Progenitor cell of endocrine pancreas (in vitro differentiated cells): ENCODE measurements around the gene EEIG1. TPM values are rescaled to one million over a fixed set of nuclear protein-coding genes. Genes with fewer than 3 reads are reported as not detected.

Source experiments
- DNase-seq: peaks from one replicate; pipeline ENCODE4 v3.0.0; 2021; ENCODE audit warnings: low spot score; ENCODE audit not compliant: unreplicated experiment
- H3K27ac Mint-ChIP-seq: 2 replicates; pipeline ENCODE4 v1.8.0; 2021; ENCODE audit warnings: mild to moderate bottlenecking, moderate library complexity, mixed read lengths
- H3K27me3 Mint-ChIP-seq: 2 replicates; pipeline ENCODE4 v1.8.0; 2021; ENCODE audit warnings: mixed read lengths
- H3K36me3 Mint-ChIP-seq: 2 replicates; pipeline ENCODE4 v1.8.0; 2022; ENCODE audit warnings: mixed read lengths; ENCODE audit not compliant: insufficient read depth
- H3K4me1 Mint-ChIP-seq: 2 replicates; pipeline ENCODE4 v1.8.0; 2021; ENCODE audit warnings: low read depth, mixed read lengths
- H3K4me3 Mint-ChIP-seq: 2 replicates; pipeline ENCODE4 v1.8.0; 2021; ENCODE audit warnings: low read depth, mild to moderate bottlenecking, moderate library complexity, mixed read lengths
- H3K9me3 Mint-ChIP-seq: 2 replicates; pipeline ENCODE4 v1.8.0; 2021; ENCODE audit warnings: low read depth, mixed read lengths
- total RNA-seq: library from RNA; stranded (reverse); gene quantifications from 2 replicates; pipeline ENCODE4 v1.2.1, GENCODE V29; 2021
- TF ChIP-seq, protein P1 (sequence below): fragments of 200-600 bp; sonication (generic); IDR thresholded peaks from one replicate; pipeline ENCODE4 v1.5.0; 2021; ENCODE audit warnings: antibody characterized with exemption, mild to moderate bottlenecking; ENCODE audit not compliant: unreplicated experiment

Gene EEIG1
- total RNA-seq, 1 donor from 2014 or later: 48.2 TPM

DNA sequence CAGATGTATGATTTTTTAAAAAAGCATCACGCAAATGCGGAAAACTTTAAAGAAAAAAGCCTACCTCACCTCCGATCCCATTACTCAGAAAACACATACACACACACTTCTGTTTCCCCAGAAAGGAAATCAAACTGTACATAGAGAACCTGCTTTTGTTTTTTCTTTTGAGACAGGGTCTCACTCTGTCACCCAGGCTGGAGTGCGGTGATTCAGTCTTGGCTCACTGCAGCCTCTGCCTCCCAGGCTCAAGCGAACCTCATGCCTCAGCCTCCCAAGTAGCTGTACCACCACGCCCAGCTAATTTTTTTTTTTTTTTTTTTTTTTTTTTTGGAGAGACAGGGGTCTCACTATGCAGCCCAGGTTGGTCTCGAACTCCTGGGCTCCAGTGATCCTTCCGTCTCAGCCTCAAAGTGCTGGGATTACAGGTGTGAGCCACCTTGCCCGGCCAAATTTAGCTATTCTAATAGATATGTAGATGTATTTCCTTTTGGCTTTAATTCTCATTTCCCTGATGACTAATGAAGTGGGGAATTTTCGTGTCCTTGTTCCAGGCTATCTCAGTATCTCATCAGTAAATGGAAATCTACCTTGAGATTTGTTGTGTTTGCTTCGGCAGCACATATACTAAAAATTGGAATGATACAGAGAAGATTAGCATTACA, 25.7 kb upstream of the EEIG1 start:
- Mint-ChIP-seq H3K27ac (no peak overlapping the region), H3K4me3 (no peak overlapping the region), H3K36me3 (no peaks in the 10 kb centered on the region), H3K4me1 (peaks cover 4% of the 10 kb centered on the region), H3K9me3 (peaks cover 4% of the 10 kb centered on the region), H3K27me3 (no peaks in the 10 kb centered on the region)
- DNase-seq: no peak
- TF ChIP-seq, protein P1, sequence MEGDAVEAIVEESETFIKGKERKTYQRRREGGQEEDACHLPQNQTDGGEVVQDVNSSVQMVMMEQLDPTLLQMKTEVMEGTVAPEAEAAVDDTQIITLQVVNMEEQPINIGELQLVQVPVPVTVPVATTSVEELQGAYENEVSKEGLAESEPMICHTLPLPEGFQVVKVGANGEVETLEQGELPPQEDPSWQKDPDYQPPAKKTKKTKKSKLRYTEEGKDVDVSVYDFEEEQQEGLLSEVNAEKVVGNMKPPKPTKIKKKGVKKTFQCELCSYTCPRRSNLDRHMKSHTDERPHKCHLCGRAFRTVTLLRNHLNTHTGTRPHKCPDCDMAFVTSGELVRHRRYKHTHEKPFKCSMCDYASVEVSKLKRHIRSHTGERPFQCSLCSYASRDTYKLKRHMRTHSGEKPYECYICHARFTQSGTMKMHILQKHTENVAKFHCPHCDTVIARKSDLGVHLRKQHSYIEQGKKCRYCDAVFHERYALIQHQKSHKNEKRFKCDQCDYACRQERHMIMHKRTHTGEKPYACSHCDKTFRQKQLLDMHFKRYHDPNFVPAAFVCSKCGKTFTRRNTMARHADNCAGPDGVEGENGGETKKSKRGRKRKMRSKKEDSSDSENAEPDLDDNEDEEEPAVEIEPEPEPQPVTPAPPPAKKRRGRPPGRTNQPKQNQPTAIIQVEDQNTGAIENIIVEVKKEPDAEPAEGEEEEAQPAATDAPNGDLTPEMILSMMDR: no peak

DNA sequence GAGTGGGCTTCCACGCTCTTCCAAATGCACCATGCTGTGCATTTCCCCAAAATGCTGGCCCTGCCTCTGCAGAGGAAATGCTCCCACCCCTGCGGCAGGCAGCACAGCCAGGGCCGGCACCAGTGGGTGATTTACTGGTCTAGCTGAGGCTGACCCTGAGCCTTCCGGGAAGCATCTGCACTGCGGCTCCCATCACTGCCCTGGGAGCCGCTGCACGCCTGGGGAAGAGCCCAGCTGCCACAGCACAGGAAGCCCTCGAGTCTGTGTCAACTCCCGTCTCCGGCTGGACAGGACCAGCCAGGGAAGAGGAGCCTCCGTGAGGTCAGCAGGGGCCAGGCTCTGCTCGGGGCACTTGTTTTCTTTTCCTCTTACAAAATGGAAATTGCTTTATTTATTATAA, 25.1 kb upstream of the EEIG1 start:
- H3K27me3 Mint-ChIP-seq: no peaks in the 10 kb centered on the region
- TF ChIP-seq, protein P1: no peak
- DNase-seq: no peak
- H3K36me3 Mint-ChIP-seq: no peaks in the 10 kb centered on the region
- no peak overlapping the region for H3K4me3 Mint-ChIP-seq
- no peak overlapping the region for H3K27ac Mint-ChIP-seq
- H3K4me1 Mint-ChIP-seq: peaks cover 6% of the 10 kb centered on the region
- peaks cover 4% of the 10 kb centered on the region for H3K9me3 Mint-ChIP-seq

DNA sequence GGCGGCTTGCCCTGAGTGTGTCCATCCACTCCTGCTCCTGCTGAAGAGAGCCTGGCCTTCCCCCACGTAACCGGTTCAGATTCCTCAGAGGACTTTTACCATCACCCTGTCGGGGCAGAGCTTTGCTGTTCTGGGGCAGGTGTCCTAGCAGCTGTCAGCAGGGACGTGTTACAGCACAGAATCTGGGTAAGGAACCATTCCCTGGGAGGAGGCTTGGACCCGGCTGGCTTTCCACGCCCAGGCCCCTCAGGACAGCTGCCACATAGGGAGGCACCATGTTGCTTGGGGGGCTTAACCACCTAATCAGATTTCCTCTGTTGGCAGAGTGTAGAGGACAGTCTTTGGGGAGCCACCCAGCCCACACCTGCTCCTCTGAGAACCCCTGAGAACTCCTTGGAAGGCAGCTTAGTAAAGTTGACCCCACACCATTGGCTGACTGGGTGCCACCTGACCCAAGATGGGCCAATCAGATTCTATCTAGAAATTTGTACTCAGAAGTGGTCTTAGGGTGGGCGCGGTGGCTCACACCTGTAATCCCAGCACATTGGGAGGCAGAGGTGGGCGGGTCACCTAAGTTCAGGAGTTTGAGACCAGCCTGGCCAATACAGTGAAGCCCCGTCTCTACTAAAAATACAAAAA, 23.3 kb upstream of the EEIG1 start:
- Mint-ChIP-seq H3K4me1 (peaks cover 6% of the 10 kb centered on the region), H3K27ac (no peak overlapping the region), H3K4me3 (no peak overlapping the region), H3K27me3 (no peaks in the 10 kb centered on the region), H3K36me3 (no peaks in the 10 kb centered on the region), H3K9me3 (peaks cover 6% of the 10 kb centered on the region)
- DNase-seq: no peak
- TF ChIP-seq, protein P1: no peak

DNA sequence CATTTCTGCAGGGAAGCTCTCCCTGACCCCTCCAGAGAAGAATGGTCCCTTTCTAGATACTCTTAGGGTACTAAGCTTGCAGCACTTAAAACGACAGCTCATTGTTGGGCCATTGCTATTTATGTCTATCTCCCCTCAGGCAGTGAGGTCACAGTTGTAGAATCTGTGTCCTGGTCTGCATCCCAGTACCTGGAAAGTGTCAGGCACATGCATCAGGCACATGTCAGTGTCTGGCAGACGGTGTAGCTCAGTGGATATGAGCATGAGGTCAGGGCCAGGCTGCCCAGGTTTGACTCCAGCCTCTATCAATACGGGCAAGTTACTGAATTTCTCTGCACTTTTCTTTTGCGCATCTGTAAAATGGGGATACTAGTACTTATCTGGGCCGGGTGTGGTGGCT, 22.2 kb upstream of the EEIG1 start:
- TF ChIP-seq, protein P1: no peak
- peaks cover 5% of the 10 kb centered on the region for H3K9me3 Mint-ChIP-seq
- peaks cover 6% of the 10 kb centered on the region for H3K4me1 Mint-ChIP-seq
- no peaks in the 10 kb centered on the region for H3K27me3 Mint-ChIP-seq
- no peak for DNase-seq
- H3K4me3 Mint-ChIP-seq: no peak overlapping the region
- H3K36me3 Mint-ChIP-seq: no peaks in the 10 kb centered on the region
- H3K27ac Mint-ChIP-seq: no peak overlapping the region

DNA sequence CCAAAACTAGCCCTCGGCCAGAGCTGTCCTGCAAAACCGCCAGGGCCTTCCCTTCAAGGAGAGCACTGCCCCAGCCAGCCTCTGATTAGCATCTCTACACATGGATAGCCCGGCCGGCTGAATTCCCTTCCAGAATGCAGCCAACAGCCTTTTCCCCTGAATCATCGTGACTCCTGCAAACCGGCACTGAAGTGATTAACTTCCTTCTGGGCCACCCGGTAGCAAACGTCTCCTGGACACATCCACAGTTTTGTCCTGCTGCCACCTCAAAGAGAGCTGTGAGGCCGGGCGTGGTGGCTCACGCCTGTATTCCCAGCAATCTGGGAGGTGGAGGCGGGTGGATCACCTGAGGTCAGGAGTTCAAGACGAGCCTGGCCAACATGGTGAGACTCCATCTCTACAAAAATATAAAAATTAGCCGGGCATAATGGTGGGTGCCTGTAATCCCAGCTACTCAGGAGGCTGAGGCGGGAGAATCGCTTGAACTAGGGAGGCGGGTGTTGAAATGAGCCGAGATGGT, 21.1 kb upstream of the EEIG1 start:
- H3K4me1 Mint-ChIP-seq: peaks cover 6% of the 10 kb centered on the region
- DNase-seq: no peak
- TF ChIP-seq, protein P1: no peak
- H3K27ac Mint-ChIP-seq: peak overlapping the region; percentile 35
- H3K4me3 Mint-ChIP-seq: no peak overlapping the region
- H3K36me3 Mint-ChIP-seq: no peaks in the 10 kb centered on the region
- H3K27me3 Mint-ChIP-seq: no peaks in the 10 kb centered on the region
- H3K9me3 Mint-ChIP-seq: peaks cover 3% of the 10 kb centered on the region
